ENCODE results near the gene FBXO28.

Gene FBXO28

DNA sequence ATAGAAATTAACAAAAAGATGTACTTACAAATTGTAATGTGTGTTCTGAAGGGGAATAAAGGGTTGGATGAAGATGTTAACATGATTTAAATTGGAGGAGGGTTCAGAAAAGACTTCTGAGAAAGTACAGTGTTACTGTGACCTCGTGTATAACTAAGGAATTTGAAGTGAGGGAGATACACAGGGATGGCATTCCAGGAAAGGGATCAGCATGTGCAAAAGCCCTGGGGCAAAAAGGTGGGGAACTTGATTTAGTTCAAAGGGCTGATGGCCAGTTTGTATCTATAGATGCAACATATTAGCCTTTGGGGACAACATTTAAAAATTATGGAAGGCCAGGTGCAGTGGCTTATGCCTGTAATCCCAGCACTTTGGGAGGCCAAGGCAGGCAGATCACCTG lies 35.8 kb downstream of the FBXO28 start:
- no peak for DNase-seq (ENCODE audit: low read depth in 3 of 3, low spot score in 1 of 3)

DNA sequence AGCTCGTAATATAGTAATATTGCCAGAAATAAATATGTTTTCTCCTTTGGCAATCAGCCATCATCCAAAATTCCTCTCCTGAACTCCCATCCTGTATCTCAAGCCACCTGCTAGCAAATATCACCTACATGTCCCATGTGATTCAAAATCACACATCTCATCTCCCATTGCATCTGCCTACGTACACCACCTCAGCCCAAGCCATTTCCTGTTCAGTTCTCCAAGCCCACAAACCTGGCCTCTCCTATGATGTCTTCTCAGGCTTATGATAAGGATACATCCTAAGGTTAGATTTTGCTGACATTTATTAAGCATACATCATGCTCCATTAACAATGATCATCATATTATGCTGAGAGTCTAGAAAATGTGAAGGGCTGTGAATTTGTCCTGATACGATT lies 37.2 kb downstream of the FBXO28 start:
- DNase-seq (ENCODE audit: low read depth in 3 of 3, low spot score in 1 of 3): no peak

DNA sequence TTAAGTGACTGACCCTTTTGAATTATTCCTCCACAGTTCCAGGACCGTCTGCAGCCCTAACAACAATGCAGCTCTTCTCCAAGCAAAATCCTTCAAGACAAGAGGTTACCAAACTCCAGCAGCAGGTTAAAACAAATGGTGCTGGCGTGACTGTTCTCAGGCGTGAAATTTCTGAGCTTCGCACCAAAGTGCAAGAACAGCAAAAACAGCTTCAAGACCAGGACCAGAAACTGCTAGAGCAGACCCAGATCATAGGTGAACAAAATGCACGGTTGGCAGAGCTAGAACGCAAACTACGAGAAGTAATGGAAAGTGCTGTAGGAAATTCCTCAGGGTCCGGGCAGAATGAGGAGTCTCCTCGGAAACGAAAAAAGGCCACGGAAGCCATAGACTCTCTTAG lies 43.4 kb downstream of the FBXO28 start:
- no peak for DNase-seq (ENCODE audit: low read depth in 3 of 3, low spot score in 1 of 3)

DNA sequence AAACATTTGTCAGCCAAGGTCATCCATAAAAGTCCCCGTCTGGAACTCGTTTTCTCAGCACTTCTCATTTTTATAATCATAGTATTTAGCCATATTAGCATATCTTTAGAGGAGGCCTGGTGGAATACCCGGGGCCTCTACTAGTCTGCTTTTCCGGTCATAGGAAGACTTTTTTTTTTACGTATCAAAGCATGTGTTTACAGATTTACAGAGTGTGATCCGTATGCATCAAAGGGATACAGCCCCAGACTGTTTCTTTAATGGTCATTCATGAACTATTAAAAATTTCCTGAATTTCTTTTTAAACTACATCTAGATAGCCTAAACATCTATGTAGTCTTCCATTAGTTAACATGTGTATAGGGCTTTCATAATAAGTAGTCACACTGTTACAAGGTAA lies 45.6 kb downstream of the FBXO28 start:
- no peak for DNase-seq (ENCODE audit: low read depth in 3 of 3, low spot score in 1 of 3)

DNA sequence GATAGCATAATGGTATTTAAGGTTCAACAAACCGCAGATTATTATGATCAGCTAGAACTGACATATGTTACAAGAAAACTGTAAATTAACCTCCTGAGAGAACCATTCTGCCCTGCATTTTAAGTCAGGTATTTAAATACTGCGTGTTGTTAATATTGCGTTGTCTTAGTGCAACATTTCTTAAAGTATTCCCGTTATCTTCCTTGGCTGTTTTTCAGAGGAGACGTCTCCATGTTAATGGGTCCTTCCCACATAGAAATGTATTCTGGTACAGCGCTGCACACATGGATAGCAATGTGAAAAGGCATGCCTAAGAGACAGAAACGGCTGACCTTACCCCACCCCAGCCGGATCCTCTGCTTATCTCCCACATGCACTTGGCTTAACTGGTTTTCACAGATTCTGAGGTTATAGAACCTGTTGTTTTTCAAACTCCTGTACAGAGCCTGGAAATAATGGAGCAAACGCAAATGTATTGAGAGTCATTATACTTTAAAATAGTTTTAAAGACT lies 46.3 kb downstream of the FBXO28 start:
- no peak for DNase-seq (ENCODE audit: low read depth in 3 of 3, low spot score in 1 of 3)

DNA sequence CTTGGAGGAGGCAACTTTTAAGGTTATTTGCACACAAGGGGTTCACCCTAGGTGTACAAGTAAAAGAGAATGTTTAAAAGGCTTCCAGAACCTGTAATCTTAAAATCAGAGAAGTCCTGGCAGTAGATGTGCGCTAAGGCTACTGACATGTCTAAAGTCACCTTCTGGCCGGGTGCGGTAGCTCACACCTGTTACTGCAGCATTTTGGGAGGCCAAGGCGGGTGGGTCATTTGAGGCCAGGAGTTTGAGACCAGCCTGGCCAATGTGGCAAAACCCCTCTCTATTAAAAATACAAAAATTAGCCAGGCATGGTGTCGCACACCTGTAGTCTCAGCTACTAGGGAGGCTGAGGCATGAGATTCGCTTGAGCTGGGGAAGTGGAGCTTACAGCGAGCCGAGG lies 48.9 kb downstream of the FBXO28 start:
- DNase-seq (ENCODE audit: low read depth in 3 of 3, low spot score in 1 of 3): no peak

DNA sequence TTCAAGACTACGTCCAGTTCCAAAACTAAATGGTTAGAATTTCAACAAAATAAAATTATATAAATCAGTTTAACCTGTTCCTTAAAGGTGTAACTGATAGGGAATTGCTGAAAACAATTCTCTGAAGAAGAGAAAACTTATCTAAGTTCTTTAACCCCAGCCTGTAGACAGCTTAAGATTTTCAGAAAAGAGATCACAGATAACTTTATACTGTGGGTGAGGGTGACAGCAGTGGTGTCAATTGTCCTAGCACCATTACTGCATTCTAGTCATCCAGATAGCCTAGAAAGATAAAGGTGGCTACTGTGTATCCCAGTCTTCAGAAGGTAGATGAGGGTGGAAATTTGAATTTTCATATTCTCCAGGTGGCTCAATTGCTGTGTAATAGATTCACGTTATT lies 49.4 kb downstream of the FBXO28 start:
- no peak for DNase-seq (ENCODE audit: low read depth in 3 of 3, low spot score in 1 of 3)

DNA sequence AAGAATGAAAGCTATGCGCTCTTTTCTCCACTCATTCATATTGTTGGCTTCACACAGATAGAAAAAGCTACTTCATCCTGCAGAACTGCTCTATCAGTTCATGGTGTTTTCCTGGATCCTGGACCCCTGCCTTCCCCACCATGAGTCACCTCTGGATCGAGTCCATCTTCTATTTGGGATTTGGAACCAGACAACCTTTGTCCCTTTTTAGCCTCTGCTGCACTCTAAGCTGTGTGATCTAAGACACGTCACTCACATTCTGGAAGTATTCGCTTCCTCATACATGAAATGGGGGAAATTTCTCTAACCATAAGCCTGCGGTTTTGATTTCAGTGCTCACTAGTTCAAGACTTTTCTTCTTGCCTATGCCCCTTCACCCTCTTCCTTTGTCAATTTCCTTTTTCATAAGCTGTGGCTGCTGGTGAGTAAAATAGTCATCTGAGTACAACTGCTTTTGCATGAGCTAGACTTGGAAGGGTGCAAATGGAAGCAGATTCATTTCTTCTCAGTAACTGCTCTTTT lies 55.0 kb downstream of the FBXO28 start:
- DNase-seq (ENCODE audit: low read depth in 3 of 3, low spot score in 1 of 3): no peak

DNA sequence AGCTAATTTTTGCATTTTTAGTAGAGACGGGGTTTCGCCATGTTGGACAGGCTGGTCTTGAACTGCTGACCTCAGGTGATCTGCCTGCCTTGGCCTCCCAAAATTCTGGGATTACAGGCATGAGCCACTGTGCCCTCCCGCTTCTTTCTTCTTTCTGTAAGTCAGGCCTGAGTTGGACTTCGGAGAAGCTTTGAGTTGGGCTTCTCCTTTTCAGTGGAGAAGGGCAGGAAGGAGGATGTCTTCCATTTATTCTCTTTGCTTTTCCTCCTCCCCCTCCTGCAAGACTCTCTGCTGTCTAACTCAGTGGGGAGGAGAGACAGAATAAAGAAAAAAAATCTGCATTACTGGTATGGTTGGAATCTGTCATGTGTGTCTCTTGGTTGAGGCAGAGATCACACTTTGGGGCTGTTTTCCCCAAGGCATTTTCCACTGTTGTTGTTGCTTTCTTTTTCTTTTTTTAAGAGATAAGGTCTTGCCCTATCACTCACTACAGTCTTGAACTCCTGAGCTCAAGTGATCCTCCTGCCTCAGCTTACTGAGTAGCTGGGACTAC lies 55.9 kb downstream of the FBXO28 start:
- DNase-seq (ENCODE audit: low read depth in 3 of 3, low spot score in 1 of 3): no peak

DNA sequence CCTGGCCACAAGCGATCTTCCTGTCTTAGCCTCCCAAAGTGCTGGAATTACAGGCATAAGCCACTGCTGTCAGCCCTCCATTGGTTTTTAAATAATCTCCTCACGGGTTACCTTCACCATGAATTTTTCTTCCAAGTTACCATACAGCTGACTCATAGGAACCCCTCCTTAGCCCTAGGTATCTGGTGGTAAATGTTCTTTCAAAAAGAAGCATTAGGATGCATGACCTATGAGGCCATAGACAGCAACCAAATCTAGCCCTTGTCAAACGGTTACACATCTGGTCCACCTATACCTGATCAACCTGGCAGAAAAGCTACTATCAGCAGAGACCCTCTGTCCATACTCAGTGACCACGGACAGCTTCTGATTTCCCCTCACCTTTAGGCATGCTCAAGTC lies 56.4 kb downstream of the FBXO28 start:
- no peak for DNase-seq (ENCODE audit: low read depth in 3 of 3, low spot score in 1 of 3)

DNA sequence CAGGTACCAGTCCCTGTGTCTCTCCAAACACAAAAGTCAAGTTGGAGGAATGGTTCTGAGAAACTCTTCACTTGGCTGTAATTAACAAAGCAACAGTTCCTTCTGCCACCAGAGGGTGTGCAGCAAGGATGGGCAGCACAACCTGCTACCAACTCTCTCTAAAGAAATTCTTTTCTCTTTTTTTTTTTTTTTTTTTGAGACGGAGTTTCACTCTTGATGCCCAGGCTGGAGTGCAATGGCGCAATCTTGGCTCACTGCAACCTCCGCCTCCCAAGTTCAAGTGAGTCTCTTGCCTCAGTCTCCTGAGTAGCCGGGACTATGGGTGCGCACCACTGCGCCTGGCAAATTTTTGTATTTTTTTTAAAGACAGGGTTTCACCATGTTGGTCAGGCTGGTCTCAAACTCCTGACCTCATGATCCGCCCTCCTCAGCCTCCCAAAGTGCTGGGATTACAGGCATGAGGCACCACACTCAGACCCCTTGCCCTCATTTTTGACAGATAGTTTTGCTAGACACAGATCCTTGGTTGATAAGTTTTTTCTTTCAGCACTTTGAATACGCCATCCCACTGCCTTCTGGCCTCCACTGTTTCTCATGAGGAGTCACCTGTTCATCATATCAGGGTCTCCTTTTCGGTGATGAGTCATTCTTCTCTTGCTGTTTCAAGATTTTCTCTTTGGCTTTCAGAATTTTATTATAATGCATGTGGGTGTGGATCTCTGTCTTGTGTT lies 57.0 kb downstream of the FBXO28 start:
- DNase-seq (ENCODE audit: low read depth in 3 of 3, low spot score in 1 of 3): no peak

DNA sequence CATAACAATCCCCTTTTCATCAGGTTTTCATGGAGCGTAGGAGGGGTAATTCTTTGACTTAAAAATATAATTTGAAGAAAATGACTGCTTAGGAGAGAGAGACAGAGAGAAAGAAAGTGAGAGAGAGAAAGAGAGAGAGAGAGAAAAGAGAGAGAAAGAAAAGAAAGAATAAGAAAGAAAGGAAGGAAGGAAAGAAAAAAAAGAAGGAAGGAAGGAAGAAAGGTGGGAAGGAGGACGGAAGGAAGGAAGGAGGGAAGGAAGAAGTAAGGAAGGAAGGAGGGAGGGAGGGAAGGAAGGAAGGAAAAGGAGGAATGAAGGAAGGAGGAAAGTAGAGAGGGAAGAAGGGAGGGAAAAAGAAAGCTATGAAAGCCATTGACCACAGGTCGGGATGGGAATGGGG lies 58.3 kb downstream of the FBXO28 start:
- no peak for DNase-seq (ENCODE audit: low read depth in 3 of 3, low spot score in 1 of 3)

DNA sequence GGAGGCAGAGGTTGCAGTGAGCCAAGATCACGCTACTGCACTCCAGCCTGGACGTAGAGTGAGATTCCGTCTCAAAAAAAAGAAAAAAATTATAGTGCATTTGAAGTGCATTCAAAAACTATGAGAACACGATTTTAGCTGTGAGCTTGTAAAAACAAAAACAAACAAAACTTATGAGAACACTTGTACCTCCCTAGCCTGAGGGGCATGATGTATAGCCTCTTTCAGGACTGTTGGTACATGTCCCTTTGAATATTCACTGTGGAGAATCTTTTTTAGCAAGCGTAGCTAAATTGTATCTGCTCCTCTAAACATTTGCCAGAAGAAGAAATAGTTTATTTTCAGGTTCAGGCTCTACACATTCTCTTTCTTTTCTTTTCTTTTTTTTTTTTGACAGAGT lies 59.6 kb downstream of the FBXO28 start:
- DNase-seq (ENCODE audit: low read depth in 3 of 3, low spot score in 1 of 3): no peak

DNA sequence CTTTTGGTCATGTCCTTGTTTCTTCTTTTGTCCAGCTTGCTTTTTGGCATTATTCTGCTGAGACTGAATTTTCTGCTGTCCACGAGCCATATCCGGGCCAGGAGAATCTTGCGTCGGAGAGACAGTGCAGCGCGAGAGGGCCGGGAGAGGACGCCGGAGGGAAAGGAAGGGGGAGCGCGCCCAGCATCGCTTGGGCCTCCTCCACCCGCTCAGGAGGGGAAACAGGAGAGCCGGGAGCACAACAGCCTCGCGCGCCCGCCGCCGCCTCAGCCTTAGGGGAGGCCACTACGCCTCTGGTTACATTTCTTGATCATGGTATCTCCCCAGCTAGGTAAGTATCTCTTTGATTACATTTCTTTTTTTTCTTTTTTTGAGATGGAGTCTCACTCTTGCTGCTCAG lies 61.7 kb downstream of the FBXO28 start:
- no peak for DNase-seq (ENCODE audit: low read depth in 3 of 3, low spot score in 1 of 3)

DNA sequence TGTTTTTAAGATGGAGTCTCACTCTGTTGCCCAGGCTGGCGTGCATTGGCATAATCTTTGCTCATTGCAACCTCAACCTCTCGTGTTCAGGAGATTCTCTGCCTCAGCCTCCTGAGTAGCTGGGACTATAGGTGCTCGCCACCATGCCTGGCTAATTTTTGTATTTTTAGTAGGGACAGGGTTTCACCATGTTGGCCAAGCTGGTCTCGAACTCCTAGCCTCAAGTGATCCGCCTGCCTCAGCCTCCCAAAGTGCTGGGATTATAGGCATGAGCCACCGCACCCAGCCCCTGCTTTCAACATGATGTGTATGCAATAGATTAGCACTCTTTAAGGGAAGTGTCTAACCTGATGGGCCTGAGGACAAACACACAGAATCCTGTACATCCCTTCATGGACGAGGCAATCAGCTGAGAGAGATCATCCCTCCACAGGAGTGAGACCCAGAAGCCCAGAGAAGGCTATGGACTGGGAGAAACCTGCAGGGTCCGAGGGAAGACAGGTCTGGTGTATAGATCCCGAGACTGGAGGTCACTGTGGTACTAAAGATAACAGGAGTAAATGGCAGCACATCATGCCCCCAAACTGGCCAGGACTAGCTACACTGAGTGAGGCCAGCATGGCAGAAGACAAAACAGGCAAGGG lies 63.6 kb downstream of the FBXO28 start:
- no peak for DNase-seq (ENCODE audit: low read depth in 3 of 3, low spot score in 1 of 3)

DNA sequence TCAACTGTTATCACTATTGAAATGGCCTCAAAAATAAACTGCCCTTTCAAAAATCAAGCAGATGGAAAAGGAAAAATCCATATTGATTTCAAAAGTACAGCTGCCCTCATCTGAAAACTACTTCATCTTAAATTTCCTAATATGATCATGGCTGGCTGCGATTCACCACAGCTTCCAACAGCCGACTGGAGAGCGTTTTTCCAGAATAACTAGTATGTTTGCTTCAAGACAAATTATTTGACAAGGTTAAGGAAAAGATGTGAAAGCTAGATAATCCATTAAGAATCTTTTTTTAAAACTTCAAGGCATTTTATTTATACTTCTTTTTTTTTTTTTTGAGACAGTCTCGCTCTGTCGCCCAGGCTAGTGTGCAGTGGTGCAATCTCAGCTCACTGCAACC lies 65.0 kb downstream of the FBXO28 start:
- DNase-seq (ENCODE audit: low read depth in 3 of 3, low spot score in 1 of 3): no peak

DNA sequence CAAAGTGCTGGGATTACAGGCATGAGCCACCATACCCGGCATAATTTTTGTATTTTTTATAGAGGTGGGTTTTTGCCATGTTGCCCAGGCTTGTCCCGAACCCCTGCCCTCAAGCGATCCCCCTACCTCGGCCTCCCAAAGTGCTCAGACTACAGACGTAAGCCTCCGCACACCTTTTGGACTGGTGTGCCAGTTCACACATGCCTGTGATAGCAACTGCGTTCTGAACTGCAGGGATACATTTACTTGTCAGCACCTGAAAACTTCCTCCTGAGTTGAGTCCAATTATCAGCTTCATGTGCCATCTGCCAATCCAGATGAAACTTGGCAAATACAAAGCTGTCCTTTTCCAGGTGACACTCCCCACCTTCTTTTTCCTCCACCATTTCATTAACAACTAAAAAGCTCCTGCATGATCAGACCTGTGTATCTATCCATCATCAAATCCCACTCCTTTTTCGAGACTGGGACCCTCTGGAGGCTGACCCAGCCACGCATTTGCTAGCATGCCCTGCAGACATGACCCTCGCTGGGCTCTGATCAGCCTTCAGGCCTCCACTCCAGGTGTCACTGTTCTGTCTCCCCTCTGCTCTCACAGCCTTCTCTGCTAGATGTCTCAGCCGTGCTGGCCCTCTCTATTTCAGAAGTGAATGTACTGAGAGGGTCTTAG lies 67.0 kb downstream of the FBXO28 start:
- no peak for DNase-seq (ENCODE audit: low read depth in 3 of 3, low spot score in 1 of 3)

DNA sequence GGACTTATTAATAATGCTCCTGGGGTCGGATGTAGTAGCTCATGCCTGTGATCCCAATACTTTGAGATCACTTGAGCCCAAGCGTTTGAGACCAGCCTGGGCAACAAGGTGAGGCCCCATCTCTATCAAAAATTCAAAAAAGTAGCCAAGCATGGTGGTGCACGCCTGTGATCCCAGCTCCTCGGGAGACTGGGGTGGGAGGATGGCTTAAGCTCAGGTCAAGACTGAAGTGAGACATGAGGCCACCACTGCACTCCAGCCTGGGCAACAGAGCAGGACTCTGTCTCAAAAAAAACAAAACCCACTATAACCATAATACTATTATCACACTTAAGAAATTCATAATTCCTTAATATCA lies 67.5 kb downstream of the FBXO28 start:
- no peak for DNase-seq (ENCODE audit: low read depth in 3 of 3, low spot score in 1 of 3)

DNA sequence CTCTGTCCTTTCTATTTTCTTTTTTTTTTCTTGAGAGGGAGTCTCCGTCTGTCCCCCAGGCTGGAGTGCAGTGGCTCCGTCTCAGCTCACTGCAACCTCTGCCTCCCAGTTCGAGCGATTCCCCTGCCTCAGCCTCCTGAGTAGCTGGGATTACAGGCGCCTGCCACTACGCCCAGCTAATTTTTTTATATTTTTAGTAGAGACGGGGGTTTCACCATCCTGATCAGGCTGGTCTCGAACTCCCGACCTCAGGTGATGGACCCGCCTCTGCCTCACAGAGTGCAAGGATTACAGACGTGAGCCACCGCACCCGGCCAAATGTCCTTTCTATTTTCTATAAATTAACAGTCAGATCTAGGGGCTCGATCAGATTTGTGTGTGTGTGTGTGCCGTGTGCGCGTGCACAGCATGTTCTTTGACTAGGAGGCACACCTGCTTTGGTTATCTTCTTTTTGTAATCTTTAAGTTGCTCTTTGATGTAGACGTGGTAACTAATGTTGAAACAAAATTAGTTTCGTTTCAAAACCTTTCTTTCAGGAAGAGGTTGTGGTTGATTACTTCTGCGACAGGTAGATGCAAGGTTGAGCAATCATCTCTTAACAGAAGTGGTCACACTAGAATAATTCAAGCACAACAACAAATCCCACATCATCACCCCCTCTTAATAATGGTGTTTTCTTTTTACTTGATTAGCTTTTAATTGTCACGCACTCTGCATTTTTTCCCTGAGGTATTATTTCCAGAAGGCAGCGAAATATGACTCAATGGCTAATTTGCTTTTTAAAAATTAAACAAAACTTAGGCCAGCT lies 68.3 kb downstream of the FBXO28 start:
- DNase-seq (ENCODE audit: low read depth in 3 of 3, low spot score in 1 of 3): peak in 2 of 3 donors; percentile 15 to 23

DNA sequence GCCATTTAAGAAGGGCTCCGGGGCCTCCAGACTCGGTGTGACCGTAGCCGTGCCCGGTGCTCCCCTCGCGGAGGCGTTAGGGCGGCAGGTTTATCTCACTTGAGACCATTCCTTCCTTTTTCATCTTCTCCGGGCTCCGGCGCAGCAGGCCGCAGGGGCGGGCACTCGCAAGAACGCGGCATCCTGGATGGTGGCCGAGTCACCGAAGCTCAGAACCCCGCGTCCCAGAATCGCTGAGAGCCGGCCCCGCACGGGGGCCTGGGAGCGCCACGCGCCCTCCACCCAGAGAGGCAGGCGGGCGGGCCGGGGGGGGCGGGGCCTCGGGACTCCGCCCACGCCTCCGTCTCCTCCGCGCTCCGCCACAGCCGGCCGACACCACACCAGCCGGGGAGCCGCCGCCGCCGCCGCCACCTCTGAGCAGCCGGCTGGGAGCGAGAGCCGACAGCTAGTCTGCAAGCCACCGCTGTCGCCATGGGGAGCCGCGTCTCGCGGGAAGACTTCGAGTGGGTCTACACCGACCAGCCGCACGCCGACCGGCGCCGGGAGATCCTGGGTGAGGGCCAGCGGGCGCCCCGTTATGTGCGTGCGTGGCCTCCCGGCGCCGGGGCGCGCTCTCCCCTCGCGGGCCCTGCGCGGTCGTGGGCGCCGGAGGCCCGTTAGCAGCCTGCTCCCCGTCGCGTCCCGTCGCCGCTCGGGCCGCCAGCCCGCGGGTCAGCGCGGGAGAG lies 69.1 kb downstream of the FBXO28 start, which contains the start of gene DEGS1:
Gene DEGS1, plus strand, starts transcription at position 375 of the 725 bp plus-strand sequence. Its CDS starts 97 bp downstream, at position 472.
- peak; percentile 54 to 66 (median 62) for DNase-seq (ENCODE audit: low read depth in 3 of 3, low spot score in 1 of 3)

All from stimulated activated CD4-positive, alpha-beta T cell treated with anti-CD3 and anti-CD28 coated beads, TNF-alpha, amount 100 ng/mL, for 1 hour (primary cell).